ENCODE results near the gene NPVF.

GRCh38 chr7:25223206-25223605 is 5.1 kb downstream of the NPVF start:
- TF ChIP-seq CTCF (IDR thresholded peaks at IDR 0.05) = no peak
- TF ChIP-seq POLR2A (IDR thresholded peaks at IDR 0.05) = no peak
